Measurements from ENCODE around the gene HTR6. TPM values are rescaled to one million over a fixed set of nuclear protein-coding genes. Genes with fewer than 3 reads are reported as not detected.
"Not testable (repeated sequence)": the region's sequence is repeated elsewhere in the genome, so short reads cannot be mapped to it uniquely, and the experiment has no call there.

HTR6 gene
- not detected in 2 replicates for total RNA-seq (2014; rRNA removed; shearing (Covaris generic))
- polyA plus RNA-seq (2015; cell fraction: cytosol; rRNA removed), result not detected in 2 replicates
- polyA plus RNA-seq (2015; cell fraction: nucleus; rRNA removed), result 0.06 TPM in 1 of 2 replicates, not detected in the other

DNA sequence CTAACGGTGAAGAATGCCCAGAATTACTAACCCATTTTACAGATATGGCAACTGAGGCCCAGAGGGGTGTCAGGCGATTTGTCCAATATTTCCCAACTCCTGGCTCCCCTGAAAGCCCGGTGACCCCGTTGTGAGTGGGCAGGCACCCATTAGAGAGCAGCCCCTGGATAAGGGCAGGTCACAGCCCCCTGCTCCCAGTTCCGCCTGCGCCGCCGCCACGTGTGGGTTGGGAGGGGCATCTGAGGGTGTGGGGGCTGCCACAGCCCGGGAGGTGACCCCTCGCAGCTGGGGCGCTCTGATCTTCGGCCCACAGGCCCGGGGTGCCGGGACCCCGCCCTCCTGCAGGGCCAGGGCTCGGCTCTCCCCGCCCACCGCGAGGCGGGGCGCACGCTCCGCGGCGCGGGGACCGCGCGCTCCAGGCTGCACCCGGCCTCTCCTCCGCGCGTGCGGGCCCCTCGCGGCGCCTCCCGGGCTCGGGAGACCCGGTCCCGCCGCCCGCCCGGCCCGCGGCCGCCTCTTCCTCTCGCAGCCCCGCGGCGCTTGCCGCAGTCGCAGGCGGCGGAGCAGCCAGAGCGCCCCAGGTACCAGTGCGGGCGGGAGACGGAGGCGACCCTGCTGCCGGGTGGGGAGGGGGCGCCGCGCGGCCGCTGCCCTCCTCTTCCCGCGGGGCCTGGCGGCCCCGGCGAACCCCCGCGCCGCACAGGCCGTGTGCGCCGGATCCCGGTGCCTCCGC is at the start of gene HTR6:
Gene HTR6 (plus strand): TSS at position 423 of the 733 bp plus-strand sequence. CDS start 879 bp downstream, outside the sequence.
- no peak for DNase-seq (ENCODE audit: low read depth)

DNA sequence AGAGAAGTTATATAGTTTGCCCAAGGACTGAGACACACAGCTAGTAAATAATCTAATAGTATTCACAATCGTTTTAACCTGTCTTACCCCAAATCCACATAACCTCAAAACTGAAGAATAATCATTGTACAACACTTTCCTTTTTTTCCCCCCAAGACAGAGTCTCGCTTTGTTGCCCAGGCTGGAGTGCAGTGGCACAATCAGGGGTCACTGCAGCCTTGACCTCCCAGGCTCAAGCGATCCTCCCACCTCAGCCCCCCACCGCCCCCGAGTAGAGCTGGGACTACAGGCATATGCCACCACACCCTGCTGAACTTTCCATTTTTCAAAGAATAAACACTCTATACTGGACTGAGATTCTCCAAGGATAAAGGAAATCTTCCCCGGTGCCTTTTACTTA is 49.2 kb upstream of the HTR6 start:
- no peak for DNase-seq (ENCODE audit: low read depth)

DNA sequence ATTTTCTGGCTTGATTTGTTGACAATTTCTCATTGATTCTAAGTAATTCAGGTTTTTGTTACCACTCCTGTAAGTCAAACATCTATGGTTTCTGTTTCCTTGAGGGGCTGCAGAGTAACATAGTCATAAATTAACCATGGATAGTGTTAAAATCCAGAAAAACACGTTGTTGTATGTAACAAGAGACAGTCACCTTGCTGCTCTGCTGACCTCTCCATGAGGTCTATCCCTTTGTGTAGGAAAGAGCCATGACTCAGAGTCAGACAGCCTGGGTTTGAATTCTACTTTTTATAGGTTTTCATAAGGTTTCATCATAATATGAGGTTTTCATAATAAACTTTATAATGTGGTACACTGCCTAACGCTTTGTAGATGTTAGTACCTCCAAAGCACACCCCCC is 48.2 kb upstream of the HTR6 start:
- DNase-seq (ENCODE audit: low read depth), result no peak

DNA sequence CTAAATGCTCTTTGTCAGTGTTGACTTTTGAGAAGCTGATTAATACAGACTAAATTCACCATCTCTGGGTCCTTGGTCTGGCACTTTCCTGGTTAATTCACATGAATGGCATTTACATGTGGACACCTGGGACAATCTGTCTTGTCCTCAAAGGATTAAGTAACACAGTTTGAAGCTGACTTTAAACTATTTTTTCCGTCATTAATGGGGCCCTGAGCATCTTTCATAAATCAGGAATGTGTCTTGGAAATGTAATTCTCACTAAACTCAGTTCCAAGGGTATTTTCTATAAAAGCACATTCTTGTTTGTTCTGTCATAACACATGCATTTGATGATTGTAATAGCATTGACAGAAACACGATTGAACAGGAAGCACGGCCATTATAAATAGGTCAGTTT is 47.3 kb upstream of the HTR6 start:
- no peak for DNase-seq (ENCODE audit: low read depth)

DNA sequence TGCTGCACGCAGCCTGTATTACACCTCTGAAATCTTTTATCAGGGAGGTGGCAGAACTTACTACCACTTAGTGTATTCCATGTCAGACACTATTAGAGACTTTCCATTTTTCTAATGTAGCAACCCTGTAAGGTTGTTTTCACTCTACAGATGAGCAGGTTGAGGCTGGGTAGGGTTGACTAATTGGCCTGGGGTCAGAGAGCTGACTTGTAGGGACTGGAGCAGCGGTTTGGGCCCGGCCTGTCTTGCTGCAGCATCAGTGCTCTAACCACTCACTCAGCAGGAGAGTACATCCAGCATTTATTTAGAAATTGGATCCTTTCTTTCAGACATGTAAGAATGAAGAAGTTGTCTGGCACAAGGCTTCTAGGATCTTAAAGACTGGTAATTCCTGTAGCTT is 46.2 kb upstream of the HTR6 start:
- DNase-seq (ENCODE audit: low read depth), result no peak

DNA sequence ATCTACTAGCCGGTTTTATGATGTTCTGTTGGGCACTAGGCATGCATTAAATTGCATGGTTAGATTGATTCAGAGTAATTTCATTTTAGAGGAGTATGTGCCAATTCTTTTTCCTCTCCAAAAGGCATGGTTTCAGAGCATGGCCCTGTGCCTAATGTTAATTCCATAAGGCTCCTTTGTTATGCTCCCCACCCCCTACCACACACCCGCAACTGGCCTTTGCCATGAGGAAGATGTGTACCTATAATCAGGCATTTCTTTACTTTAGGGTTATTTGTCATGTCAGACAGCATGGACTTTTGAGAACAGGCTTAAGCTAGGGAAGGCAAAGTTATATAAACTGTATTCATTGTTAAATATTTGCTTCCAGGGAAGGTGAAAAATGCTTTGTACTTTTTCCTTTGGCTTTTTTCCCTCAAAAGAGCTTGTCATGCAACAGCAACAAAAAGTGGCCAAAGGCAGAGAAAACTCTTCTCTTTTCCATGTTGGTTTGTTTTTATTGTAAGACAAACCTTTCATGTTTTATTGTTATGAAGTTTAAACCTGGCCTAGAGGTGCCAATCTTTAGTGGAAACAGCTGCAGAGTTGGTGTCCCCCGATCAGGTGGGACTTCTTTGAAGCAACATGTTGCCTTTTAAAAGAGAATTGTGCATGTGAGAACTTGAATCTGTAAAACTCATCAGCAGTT is 44.8 kb upstream of the HTR6 start:
- DNase-seq (ENCODE audit: low read depth), result no peak

DNA sequence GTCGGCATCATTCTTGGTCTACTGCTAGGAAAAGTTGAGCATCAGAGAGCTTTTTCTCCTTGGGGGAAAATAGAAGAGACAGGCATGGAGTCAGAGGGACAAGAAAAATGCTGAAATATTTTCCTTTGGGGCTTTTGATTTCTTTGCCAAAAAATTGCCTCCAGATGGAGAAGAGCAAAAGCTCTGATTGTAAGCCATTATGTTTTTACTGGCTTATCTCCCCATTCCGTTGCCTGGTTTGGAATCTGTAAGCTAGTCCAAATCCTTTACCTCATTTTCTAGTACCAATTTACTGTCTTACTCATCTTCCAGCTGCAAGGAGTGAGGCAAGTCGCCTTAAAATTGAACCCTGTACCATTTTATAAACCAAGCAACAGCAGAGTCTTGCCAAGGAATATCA is 43.9 kb upstream of the HTR6 start:
- no peak for DNase-seq (ENCODE audit: low read depth)

DNA sequence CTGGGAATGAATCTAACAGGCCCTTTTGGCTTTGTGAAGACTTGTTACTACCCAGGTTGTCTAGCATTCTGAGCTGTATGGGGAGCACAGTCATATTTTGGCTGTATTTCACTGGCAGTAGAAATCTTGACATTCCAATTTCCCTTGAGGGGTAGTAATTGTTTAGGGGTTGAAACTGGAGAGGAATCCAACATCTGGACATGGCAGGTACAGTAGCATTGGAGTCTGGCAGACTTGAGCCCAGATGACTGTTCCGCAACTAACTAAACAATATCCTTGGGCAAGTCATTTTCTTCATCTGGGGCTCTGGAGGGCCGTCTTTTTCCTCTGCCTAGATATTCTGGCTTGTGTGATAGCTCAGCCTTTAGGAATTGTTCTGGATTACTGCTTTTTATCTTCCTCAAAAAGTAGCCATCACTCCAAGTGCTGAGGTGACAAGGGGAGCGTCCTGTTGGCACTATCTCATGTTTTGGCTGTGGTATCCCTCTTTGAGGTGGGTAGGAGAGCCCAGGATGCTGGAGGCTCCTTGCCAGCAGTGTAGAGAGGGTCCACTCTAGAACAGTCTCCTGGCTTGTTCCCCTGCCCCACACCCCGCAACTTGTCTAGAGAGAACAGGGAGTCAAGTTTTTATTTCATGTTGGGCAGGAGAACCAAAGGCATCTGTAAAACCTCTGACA is 43.3 kb upstream of the HTR6 start:
- no peak for DNase-seq (ENCODE audit: low read depth)

DNA sequence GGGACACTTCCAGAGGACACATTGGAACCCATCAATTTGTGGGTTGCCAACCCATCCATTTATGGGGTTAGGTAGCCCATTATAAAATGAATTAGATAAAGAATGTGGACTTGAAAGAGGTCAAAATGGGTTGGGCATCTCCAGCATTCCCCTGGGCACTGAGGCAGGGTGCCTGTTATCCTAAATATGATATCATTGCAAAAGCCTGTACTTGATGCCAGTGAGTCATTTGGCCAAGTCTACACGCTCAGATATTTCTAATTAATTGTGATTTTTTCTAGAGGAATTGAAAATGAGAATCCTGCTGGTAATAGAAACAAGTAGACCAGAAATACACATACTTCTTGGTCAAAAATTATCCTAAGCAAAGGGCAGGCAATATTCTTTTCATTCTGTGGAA is 42.5 kb upstream of the HTR6 start:
- DNase-seq (ENCODE audit: low read depth), result no peak

DNA sequence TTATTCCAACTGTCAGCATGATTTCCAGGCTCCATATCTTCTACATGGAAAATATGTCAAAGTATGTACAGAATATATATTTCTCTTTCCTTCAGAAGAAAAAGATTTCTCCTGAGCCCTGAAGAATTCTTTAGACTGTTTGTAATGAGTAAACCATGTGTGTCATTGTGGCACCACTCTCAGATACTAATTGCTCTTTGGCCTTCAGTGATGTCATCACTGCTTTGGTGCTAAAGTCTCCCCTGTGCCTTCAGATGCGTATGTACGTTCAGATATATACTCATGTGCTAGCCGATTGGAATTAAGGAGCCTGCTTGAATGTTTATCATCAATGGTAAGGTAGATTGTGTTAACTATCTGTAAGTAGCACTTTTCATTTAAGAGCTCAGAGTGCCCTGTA is 41.2 kb upstream of the HTR6 start:
- no peak for DNase-seq (ENCODE audit: low read depth)

DNA sequence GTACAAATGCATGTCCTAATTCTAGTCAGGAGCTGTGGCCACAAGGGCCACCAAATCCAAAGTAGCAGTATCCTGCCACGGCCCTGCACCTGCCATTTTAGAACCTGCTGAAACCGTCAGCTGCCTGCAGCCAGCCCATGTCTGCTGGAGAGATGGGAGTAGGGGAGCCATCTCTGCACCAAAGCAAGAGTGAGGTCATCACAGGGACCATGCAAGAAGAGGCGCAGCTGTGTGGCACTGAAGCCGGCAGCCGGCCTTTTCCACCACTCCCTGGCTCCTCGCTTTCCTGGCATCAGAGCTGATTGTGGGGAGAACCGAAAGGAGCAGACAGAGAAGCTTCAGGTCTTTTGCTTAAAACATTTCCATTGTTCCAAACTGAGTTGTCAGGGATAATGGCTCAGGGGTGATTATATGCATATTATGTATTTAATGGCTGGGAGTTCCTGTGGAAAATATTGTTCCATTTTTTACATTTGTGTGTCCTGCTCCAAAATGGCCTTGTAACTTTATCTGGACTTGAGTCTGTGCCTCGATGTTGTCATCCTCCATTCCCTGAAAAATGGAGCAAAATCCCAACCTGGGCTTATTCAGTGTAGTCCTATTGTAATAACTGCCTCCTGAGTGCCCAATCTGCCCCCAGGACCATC is 39.3 kb upstream of the HTR6 start:
- DNase-seq (ENCODE audit: low read depth), result no peak

DNA sequence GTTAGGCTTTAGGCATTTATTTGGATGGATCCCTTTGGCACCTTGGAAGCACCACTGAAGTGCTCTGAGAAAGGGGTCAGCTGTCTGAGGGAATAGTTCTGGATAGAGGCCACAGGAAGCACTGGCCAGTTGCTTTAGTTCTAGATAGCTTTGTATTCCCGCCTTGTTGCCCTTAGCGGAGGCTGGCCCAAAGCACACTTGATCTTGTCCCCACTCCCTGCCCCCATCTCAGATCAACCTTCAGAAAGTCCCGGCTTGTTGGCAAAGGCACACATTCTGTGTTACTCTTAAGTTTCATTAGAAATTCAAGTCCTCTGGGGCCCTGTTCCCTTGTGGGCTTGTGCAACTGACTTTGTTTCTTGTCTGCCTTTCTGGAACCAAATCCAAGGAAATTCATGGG is 35.8 kb upstream of the HTR6 start:
- no peak for DNase-seq (ENCODE audit: low read depth)

DNA sequence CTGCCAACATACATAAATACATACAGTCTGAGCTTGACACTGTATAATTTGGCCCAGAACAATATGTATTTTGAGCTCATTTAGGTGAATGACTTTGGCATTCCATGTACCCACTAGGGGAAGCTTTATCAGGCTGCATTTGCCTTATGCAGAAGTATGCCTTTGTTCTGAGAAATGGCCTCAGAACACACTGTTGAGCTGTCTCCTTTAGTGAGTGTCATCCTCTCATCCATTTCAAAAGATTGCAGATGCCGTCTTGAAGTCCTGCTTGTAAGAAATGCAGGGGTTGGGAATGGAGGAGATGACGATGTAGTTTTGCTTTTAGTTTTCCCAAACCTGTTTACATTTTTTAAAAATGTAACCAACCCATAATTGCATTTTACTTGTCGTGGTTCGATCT is 35.3 kb upstream of the HTR6 start:
- DNase-seq (ENCODE audit: low read depth), result no peak

DNA sequence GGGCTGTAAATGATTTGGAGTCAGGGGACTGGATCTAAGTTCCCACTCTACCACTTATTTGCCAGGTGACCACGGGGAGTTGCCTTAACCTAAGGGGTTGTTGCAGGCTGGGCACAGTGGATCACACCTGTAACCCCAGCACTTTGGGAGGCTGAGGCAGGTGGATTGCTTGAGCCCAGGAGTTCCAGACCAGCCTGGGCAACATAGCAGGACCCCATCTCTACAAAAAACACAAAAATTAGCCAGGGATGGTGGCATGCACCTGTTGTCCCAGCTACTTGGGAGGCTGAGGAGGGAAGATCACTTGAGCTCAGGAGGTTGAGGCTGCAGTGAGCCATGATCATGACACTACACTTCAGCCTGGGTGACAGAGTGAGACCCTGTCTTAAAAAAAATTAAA is 34.5 kb upstream of the HTR6 start:
- not testable (repeated sequence) for DNase-seq (ENCODE audit: low read depth)

DNA sequence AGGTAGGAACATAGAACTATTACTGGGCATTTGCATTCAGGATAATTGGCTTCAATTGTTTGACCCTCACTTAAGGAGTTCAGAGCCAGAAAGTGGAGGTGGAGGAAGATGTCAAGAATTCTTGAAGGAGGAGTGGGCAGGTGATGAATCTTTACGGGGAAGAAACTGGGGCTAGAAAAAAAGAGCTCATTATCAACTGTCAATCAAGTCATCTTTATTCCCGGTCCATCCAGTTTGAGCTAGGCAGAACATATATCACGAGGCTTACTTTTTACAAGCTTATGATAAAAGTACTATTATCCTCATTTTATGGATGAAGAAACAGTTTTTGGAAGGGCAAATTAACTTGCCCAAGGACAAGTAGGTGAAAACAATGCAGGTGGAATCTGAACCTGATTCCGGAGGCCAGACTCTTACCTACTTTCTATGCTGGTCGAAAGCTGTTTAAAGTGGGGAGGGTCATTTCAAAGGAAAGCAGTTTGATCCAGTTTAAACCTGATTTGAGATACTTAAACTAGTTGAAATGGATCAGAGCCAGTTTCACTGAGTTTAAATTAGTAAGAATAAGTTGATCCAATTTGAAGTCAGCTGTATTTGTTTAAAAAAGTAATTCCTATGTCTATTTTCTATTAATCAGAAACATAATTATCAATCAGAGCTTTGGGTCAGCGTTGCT is 33.8 kb upstream of the HTR6 start:
- DNase-seq (ENCODE audit: low read depth), result no peak

DNA sequence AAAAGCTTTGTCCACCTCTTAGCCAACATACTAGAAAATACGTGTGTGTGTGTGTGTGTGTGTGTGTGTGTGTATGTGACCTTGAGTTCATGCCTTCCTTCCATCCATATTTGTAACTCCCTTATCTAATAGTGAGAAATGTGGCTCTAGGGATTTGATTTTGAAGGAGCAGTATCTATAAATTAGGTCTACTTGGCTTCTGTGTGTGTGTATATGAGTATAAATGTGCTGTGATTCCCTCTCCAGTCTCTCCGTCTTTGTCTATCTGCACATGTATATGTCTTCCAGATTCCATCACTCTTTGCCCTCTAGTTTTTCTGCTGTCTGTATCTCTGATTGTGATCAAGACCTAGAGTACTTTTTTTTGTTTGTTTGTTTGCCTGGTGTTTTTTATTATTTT is 32.5 kb upstream of the HTR6 start:
- no peak for DNase-seq (ENCODE audit: low read depth)

DNA sequence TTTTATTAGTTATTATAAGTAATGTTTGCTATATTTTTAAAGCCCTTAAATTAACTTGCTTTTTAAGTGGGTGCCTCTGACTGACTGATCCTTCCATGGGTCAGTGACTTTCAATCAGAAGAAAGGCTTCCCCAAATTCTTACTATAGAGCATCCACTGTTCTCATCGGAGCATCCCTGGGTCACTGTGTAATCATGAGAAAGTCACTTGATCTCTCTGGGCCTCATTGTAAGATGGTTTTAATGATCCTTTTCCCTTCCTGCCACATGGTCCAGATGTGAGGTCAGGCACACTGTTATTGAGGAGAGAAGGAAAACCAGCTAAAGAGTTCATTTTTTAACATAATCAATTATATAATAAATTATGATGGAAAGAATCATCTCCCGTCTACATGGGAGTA is 31.6 kb upstream of the HTR6 start:
- DNase-seq (ENCODE audit: low read depth), result no peak

DNA sequence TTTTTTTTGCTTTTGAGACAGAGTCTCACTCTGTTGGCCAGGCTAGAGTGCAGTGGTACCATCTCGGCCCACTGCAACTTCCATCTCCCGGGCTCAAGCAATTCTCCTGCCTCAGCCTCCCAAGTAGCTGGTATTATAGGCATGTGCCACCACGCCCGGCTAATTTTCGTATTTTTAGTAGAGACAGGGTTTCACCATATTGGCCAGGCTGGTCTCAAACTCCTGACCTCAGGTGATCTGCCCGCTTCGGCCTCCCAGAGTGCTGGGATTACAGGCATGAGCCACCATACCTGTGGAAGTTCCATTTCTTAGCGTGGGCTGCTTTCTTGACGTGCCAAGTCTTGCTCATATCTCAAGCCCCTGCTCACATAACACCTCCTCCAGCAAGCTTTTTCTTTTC is 29.6 kb upstream of the HTR6 start:
- DNase-seq (ENCODE audit: low read depth), result not testable (repeated sequence)

DNA sequence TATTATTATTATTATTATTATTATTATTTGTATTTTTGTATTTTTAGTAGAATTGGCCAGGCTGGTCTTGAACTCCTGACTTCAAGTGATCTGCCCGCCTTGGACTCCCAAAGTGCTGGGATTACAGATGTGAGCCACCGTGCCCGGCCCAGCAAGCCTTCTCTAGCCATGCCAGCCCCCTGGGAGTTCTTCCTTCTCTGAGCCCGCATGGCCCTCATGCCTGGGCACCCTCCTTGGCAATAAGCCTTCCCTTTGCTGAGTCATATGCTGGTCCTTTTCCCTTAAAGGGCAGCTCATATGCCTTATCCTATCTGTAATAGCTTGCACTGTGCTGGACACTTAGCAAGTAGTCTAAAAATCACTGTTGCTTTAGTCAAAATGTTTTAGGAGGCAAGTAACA is 29.0 kb upstream of the HTR6 start:
- peak; percentile 62 for DNase-seq (ENCODE audit: low read depth)

DNA sequence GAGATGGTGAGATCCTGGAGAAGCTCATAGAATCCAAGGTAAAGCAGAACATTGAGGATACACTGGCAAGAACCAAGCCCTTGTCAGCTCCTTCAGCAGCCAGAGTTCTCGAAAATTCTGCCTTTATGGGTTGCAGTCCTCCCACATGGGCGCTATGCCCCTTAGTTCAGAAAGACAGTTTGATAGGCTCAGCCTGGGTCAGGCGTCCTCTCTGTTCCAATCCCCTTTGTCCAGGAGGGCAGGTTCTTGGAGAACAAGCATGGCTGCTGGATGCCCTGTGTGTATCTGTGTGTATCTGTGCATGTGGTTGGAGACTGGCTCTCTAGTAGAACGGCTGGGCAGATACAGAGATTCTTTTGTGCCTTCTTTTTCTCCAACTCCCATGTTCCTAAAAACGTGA is 28.6 kb upstream of the HTR6 start:
- DNase-seq (ENCODE audit: low read depth), result no peak

DNA sequence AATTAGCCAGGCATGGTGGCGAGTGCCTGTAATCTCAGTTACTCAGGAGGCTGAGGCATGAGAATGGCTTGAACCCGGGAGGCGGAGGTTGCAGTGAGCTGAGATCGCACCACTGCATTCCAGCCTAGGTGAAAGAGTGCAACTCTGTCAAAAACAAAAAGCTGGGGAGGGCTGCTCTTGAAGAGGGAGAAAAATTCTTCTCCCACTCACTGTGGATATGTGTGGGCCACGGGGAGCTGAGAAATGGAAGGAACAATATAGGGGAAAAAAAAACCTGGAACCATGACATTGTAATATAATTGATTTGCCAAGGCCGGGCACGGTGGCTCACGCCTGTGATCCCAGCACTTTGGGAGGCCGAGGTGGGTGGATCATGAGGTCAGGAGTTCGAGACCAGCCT is 27.9 kb upstream of the HTR6 start:
- not testable (repeated sequence) for DNase-seq (ENCODE audit: low read depth)
